Astrocyte (in vitro differentiated cells and primary cell): ENCODE data around the gene SLC19A1. TPM values are rescaled to one million over a fixed set of nuclear protein-coding genes. Genes with fewer than 3 reads are reported as not detected.
"Not testable (repeated sequence)": the region's sequence is repeated elsewhere in the genome, so short reads cannot be mapped to it uniquely, and the experiment has no call there.

ENCODE experiments used
- DNase-seq: peaks from one replicate; pipeline ENCODE4 v3.0.0-alpha.2; 2010; ENCODE audit warnings: low read depth
- FAIRE-seq: peaks from 2 replicates; lab custom pipeline; 2011; peaks lifted over from hg19 to GRCh38; lab: Jason Lieb, UNC
- H2AFZ ChIP-seq: 2 replicates; pipeline ENCODE4 v1.6.0; 2012; ENCODE audit warnings: low read depth, low read length, inconsistent platforms
- H3K27ac ChIP-seq: 2 replicates; pipeline ENCODE4 v1.5.1; 2011; ENCODE audit warnings: low read depth, low read length, inconsistent platforms
- H3K27me3 ChIP-seq: 2 replicates; pipeline ENCODE4 v1.6.0; 2011; ENCODE audit warnings: low read length, inconsistent platforms; ENCODE audit not compliant: insufficient read depth
- H3K36me3 ChIP-seq: 2 replicates; pipeline ENCODE4 v1.5.1; 2011; ENCODE audit warnings: low read length, inconsistent platforms; ENCODE audit not compliant: insufficient read depth
- H3K4me1 ChIP-seq: 2 replicates; pipeline ENCODE4 v1.5.1; 2011; ENCODE audit warnings: low read length, inconsistent platforms; ENCODE audit not compliant: insufficient read depth
- H3K4me2 ChIP-seq: 2 replicates; pipeline ENCODE4 v1.6.0; 2012; ENCODE audit warnings: low read length, inconsistent platforms
- H3K4me3 ChIP-seq: 2 replicates; pipeline ENCODE4 v1.5.1; 2011; ENCODE audit warnings: low read depth, mild to moderate bottlenecking, low read length, inconsistent platforms; ENCODE audit not compliant: insufficient read depth
- H3K79me2 ChIP-seq: 2 replicates; pipeline ENCODE4 v1.6.0; 2012; ENCODE audit warnings: mild to moderate bottlenecking, low read length, inconsistent platforms; ENCODE audit not compliant: insufficient read depth
- H3K9ac ChIP-seq: 2 replicates; pipeline ENCODE4 v1.6.0; 2012; ENCODE audit warnings: mild to moderate bottlenecking, low read length, inconsistent platforms
- H3K9me3 ChIP-seq: 2 replicates; pipeline ENCODE4 v1.5.1; 2012; ENCODE audit warnings: low read depth, mild to moderate bottlenecking, low read length, inconsistent platforms; ENCODE audit not compliant: insufficient read depth
- H4K20me1 ChIP-seq: 2 replicates; pipeline ENCODE4 v1.6.0; 2012; ENCODE audit warnings: low read length, inconsistent platforms; ENCODE audit not compliant: insufficient read depth
- H3K27ac Mint-ChIP-seq: one replicate; pipeline ENCODE4 v1.8.0; 2021; ENCODE audit warnings: mild to moderate bottlenecking, mixed read lengths; ENCODE audit not compliant: unreplicated experiment
- H3K27me3 Mint-ChIP-seq: one replicate; pipeline ENCODE4 v1.8.0; 2021; ENCODE audit warnings: low read depth, mixed read lengths; ENCODE audit not compliant: unreplicated experiment
- H3K36me3 Mint-ChIP-seq: one replicate; pipeline ENCODE4 v1.8.0; 2021; ENCODE audit warnings: low read depth, mixed read lengths; ENCODE audit not compliant: unreplicated experiment
- H3K4me1 Mint-ChIP-seq: one replicate; pipeline ENCODE4 v1.8.0; 2021; ENCODE audit warnings: low read depth, mixed read lengths; ENCODE audit not compliant: unreplicated experiment
- H3K4me3 Mint-ChIP-seq: one replicate; pipeline ENCODE4 v1.8.0; 2021; ENCODE audit warnings: mild to moderate bottlenecking, moderate library complexity, mixed read lengths; ENCODE audit not compliant: unreplicated experiment
- H3K9me3 Mint-ChIP-seq: one replicate; pipeline ENCODE4 v1.8.0; 2021; ENCODE audit warnings: mild to moderate bottlenecking, mixed read lengths; ENCODE audit not compliant: unreplicated experiment
- CTCF ChIP-seq: IDR thresholded peaks from 2 replicates; pipeline ENCODE4 v1.5.1; 2011; ENCODE audit warnings: low read depth, mild to moderate bottlenecking, inconsistent platforms, low read length, moderate library complexity; ENCODE audit not compliant: insufficient read depth
- EZH2 ChIP-seq: IDR thresholded peaks from 2 replicates; pipeline ENCODE4 v1.6.1; 2012; ENCODE audit warnings: mild to moderate bottlenecking, low read length, inconsistent platforms; ENCODE audit not compliant: insufficient read depth
- total RNA-seq: library from RNA; stranded (reverse); gene quantifications from 2 replicates; pipeline ENCODE4 v1.2.1, GENCODE V29; 2021

SLC19A1 gene
- total RNA-seq, 1 donor from 2014 or later = 11.7 TPM

DNA sequence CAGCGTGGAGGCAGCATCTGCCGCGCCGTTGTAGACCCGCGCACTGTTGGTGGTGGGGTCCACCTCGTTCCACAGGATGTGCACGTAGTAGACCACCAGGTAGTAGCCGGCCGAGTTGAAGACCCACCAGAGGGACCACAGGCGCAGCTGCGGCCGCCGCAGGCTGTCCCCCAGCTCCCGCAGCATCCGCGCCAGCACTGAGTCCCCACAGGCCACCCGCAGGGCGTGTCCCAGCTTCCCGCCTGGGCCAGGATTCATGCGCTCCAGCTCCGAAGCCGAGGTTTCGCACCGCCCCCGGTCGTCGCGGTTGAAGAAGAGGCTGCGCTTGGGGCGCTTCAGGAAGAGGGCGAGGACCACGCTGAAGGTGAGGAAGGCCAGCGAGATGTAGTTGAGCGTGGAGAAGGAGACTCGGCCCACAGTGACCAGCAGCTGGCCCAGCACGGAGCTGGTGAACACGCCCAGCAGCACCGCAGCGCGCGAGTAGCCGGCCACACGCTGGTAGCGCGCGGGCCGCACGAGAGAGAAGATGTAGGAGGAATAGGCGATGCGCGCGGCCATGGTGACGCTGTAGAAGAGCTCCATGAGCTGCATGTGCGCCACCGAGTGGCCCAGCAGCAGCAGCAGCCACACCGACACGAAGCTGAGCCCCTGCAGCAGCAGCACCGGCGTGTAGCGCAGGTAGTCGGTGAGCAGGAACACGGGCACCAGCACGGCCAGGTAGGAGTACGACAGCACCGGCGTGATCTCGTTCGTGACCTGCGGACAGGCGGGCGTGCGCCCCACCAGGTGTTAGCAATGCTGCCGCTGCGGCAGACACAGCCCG lies 10.6 kb downstream of the SLC19A1 start:
- Histone ChIP-seq H3K4me3 (no peak overlapping the region), H3K4me1 (peaks cover 10% of the 10 kb centered on the region), H3K9me3 (no peaks in the 10 kb centered on the region), H2AFZ (no peak overlapping the region), H3K36me3 (peaks cover 9% of the 10 kb centered on the region), H3K27ac (no peak overlapping the region), H3K27me3 (no peaks in the 10 kb centered on the region), H3K79me2 (peaks cover 7% of the 10 kb centered on the region), H3K4me2 (no peak overlapping the region), H3K9ac (no peak overlapping the region), H4K20me1 (peaks cover 18% of the 10 kb centered on the region)
- no peak overlapping the region for H3K4me3 Mint-ChIP-seq
- no peaks in the 10 kb centered on the region for H3K9me3 Mint-ChIP-seq
- H3K36me3 Mint-ChIP-seq = peaks cover 1% of the 10 kb centered on the region
- H3K27ac Mint-ChIP-seq = no peak overlapping the region
- FAIRE-seq (no peak), DNase-seq (no peak)
- TF ChIP-seq CTCF (no peak), EZH2 (no peak)
- no peaks in the 10 kb centered on the region for H3K27me3 Mint-ChIP-seq
- H3K4me1 Mint-ChIP-seq = no peaks in the 10 kb centered on the region

- H3K4me1 Mint-ChIP-seq, H3K27ac Mint-ChIP-seq, H3K9ac ChIP-seq, H3K4me3 Mint-ChIP-seq, H3K4me3 ChIP-seq, FAIRE-seq, H3K4me2 ChIP-seq, DNase-seq, H3K36me3 Mint-ChIP-seq, H3K27me3 Mint-ChIP-seq, H3K79me2 ChIP-seq, H3K36me3 ChIP-seq, H3K27ac ChIP-seq, H3K27me3 ChIP-seq, H3K9me3 Mint-ChIP-seq, H3K9me3 ChIP-seq, H2AFZ ChIP-seq: not testable (repeated sequence)
- Histone ChIP-seq H4K20me1 (peaks cover 18% of the 10 kb centered on the region), H3K4me1 (peaks cover 10% of the 10 kb centered on the region)
Measured at GRCh38 chr21:45531114-45531392, 11.2 kb downstream of the SLC19A1 start.

- DNase-seq (no peak), FAIRE-seq (no peak)
- Histone ChIP-seq H4K20me1 (peaks cover 18% of the 10 kb centered on the region), H3K4me3 (no peak overlapping the region), H3K4me1 (peaks cover 10% of the 10 kb centered on the region), H3K9ac (no peak overlapping the region), H3K36me3 (peaks cover 9% of the 10 kb centered on the region), H3K27ac (no peak overlapping the region), H3K9me3 (no peaks in the 10 kb centered on the region), H2AFZ (no peak overlapping the region), H3K79me2 (peaks cover 7% of the 10 kb centered on the region), H3K27me3 (no peaks in the 10 kb centered on the region), H3K4me2 (no peak overlapping the region)
- Mint-ChIP-seq H3K4me3 (no peak overlapping the region), H3K4me1 (no peaks in the 10 kb centered on the region), H3K27me3 (no peaks in the 10 kb centered on the region), H3K36me3 (peaks cover 3% of the 10 kb centered on the region), H3K27ac (no peak overlapping the region), H3K9me3 (no peaks in the 10 kb centered on the region)
- TF ChIP-seq EZH2 (no peak), CTCF (no peak)
Measured at GRCh38 chr21:45530423-45531113, 11.7 kb downstream of the SLC19A1 start.
